SW 1271 (cell line): ENCODE results near the gene NME1.
"Not testable (repeated sequence)": the region's sequence is repeated elsewhere in the genome, so short reads cannot be mapped to it uniquely, and the experiment has no call there.

Experiments
- DNase-seq, 2 experiments: peaks; one replicate each; lab custom pipeline; 2025; lab: John Stamatoyannopoulos, UW

The NME1 gene

DNA sequence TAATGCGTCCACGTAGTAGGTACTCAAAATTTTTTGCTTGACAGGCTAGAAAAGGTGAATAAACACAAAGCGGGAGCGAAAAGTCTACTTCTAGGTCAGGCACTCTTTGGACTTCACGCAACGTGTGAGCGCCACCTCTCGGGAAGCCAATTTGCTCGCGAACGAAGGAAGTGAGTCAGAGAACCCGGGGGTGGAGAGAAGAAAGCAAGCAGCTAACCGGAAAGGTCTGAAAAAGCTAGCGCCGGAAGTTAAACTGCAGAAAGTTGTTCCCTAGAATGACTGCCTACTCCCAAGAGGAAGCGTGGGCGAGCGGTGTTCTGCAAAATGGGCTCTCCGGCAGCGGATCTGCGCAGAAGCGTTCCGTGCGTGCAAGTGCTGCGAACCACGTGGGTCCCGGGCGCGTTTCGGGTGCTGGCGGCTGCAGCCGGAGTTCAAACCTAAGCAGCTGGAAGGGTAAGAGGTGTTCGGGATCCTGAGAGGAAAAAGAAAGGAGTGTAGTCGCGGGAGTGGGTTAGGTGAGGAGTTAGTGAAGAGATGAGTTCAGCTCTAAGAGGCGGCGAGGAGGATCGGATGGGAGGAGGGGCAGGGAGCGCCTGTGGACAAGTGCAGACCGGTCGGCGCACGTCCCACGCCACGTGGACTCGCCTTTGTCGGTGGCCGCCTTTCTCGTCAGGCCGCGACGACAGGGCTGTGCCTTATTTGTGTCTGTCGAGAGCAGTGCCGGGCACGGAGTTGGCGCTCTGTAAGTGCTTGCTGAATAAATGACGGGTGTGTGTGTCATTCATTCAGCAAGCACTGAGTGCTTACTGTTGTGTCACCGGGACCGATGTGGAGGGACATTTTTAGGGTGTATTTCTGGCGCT lies at the start of gene NME1:
TSS of gene NME1 (plus strand) at position 350 of the 863 bp plus-strand sequence. CDS start 2,096 bp downstream, outside the sequence.
- peak; percentile 96 to 99 for DNase-seq

DNA sequence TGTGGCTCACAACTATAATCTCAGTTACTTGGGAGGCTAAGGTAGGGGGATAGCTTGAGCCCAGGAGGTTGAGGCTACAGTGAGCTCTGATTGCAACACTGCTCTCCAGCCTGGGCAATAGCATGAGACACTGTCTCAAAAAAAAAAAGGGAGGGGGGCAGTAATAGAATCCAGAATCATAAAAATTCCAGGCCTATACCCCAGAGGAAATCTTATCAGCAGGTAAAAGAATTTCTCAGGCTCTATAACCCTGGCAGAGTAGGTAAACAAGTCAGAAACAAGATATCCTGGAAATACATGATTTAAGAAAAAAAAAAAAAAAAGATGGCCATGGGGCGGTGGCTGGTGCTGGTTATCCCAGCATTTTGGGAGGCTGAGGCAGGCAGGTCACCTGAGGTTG lies 45.6 kb upstream of the NME1 start:
- DNase-seq: no peak

DNA sequence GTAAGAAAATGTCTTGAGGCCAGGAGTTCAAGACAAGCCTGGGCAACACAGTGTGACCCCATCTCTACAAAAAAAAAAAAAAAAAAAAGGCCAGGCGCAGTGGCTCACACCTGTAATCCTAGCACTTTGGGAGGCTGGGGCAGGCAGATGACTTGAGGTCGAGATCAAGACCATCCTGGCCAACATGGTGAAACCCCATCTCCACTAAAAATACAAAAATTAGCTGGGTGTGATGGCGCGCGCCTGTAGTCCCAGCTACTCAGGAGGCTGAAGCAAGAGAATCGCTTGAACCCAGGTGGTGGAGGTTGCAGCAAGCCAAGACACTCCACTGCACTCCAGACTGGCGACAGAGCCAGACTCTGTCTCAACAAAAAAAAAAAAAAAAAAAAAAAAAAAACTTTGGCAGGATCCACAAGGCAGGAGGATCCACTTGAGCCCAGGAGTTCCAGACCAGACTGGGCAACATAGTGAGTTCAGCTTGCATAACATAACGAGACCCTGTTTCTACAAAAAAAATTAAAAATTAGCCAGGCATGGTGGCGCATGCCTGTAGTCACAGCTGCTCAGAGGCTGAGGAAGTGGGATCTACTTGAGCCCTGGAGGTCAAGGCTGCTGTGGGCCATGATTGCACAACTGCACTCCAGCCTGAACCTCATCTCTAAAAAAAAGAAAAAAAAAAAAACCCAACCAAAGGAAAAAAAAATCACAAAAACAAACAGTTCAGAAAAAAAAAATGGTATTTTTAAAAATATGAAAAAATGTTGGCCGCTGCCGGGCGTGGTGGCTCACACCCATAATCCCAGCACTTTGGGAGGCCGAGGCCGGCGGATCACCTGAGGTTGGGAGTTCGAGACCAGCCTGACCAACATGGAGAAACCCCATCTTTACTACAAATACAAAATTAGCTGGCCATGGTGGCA lies 40.8 kb upstream of the NME1 start:
- DNase-seq: not testable (repeated sequence)

DNA sequence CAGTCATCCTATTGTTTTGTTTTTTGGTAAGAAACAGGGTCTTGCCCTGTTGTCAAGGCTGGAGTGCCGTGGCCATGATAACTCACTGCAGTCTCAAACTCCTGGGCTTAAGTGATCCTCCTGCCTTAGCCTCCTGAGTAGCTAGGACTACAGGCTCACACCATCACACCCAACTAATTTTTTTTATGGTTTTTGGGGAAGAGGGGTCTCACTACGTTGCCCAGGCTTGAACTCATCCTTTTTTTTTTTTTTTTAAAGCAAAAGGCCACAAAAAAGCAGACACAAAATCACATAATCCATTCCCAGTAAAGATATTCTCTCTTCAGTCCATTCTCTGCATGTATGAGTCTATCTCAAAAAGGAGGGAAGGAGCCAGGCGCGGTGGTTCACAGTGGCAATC lies 38.2 kb upstream of the NME1 start:
- no peak for DNase-seq

DNA sequence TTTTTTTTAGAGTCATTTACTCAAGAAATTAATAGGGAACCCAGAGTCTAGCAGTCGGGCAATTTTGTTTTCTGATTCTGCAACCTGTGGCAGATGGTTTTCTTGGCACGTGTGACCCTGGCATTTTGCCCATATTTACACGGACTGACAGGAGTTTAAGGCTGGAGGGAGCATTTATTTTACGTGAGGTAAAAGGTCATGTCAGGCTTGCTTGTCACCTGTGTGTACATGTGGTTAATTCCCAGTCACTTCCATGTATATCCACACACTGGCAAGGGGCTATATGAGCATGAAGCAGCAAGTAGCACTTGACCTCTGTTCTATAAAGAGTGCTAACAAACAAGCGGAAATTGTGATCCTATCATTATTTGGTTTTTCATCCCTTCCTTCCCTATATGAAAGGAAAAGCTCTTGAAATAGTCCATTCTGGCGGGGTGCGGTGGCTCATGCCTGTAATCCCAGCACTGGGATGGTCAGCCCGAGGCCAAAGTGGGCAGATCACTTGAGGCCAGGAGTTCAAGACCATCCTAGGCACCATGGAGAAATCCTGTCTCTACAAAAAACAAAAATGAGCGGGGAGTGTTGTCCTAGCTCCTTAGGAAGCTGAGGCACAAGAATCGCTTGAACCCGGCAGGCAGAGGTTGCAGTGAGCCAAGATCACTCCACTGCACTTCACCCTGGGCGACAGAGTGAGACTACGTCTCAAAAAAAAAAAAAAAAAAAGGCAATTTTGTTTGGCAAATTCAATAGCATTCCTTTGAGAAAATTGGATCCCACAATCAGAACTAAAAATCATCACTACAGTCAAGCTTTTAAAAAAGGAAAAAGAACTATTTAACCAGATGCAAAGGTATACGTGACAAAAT lies 34.8 kb upstream of the NME1 start:
- no peak for DNase-seq

DNA sequence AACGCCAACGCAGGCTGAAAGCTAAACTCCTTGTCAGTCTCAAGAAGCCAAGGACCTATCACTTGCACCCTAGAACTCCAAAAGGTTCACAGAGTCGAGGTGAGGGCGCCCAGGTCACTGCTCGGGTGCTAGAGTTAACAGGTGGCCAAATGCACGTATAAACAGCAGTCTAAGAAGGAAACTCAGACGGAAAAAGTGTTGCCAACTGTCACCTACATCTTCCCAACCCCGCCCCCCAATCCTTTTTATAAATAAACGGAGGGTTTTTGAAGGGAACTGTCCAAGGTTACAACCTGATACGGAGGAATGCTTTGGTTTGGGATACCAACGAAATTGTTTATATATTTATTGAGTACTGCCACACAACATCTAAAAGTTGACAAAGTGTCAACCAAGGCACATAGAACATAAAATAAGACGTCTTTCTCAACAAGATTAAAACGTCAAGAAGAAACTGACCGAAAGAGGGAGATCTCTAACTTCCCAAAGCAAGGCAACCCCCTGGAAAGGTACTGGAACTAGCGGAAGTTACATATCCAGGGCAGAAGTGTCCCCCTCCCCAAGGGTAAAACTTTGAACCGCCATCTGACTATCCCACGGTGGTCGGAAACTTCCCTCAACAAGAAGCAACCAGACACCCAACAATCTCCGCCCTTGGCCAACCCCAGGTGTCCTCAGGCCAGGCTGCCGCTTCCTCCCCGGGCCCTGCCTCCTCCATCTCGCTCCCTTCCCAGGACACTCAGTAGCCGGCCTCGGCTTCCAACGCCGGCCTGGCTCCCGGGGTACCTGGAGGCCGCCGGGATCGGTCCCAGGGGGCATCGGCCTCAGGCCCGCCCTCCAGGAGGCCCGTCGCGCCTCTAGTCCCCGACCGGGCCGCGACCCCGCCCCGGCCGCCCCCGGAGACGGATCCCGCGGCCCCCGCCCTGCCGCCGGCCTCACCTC lies 33.7 kb upstream of the NME1 start:
- DNase-seq: peak in 1 of 2 experiments; percentile 61

DNA sequence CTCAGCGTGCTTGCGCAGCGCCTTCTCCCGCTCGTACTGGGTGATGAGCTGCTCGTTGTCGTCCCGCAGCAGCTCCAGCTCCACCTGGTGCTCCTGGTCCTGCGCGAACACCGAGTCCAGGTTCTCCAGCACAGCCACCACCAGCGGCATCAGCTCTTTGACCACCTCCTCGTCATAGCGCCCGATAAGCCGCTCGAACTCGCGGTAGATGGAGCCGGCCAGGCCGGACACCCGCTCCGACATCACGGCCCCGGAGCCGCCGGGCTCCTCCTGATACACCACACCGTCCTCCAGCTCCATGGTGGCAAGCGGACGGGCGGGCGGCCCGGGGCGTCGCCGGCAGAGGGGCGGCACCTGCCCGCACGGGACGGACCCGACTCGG lies 33.0 kb upstream of the NME1 start:
- no peak for DNase-seq

DNA sequence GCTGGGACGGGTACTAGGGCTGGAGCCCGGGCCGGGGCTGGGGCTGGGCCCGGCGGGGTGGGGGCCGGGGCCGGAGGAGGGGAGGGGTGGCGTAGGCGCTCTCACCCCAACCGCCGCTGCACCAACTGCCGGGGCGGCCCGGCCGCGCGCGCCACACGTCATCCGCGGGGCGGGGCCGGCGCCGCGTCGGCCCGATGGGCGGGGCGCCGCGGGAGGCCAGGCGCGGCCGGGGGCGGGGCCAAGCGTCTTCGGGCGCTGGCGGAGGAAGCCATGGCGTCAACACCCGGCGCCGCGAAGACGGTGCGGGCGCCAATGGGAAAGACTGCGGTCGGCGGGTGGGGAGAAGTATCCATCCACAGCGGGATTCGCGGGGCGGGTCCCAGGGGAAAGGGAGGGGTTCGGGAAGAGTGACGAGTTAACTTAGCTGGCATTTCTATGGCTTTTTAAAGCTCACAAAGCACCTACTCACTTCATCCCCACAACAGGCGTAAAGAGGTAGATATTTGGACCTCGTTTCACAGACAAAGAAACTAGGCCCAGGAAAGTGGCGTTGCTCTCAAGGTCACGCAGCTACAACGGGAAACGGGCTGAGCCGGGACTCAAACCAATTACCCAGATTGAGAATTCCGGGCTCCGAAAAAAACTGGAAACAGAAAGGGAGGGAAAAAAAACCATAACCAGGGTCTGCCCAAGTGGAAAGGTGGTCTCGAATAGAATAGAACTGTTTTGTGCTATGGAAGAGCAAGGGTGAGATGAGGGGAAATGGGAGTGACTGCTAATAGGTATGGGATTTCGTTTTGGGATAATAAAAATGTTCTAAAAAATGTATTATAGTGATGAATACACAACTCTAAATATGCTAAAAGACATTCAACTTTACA lies 32.4 kb upstream of the NME1 start, which contains the start of gene SPAG9:
TSS of gene SPAG9 (minus strand) at position 130 of the 881 bp plus-strand sequence. CDS start 212 bp downstream, outside the sequence.
- DNase-seq: peak; percentile 79 to 92

DNA sequence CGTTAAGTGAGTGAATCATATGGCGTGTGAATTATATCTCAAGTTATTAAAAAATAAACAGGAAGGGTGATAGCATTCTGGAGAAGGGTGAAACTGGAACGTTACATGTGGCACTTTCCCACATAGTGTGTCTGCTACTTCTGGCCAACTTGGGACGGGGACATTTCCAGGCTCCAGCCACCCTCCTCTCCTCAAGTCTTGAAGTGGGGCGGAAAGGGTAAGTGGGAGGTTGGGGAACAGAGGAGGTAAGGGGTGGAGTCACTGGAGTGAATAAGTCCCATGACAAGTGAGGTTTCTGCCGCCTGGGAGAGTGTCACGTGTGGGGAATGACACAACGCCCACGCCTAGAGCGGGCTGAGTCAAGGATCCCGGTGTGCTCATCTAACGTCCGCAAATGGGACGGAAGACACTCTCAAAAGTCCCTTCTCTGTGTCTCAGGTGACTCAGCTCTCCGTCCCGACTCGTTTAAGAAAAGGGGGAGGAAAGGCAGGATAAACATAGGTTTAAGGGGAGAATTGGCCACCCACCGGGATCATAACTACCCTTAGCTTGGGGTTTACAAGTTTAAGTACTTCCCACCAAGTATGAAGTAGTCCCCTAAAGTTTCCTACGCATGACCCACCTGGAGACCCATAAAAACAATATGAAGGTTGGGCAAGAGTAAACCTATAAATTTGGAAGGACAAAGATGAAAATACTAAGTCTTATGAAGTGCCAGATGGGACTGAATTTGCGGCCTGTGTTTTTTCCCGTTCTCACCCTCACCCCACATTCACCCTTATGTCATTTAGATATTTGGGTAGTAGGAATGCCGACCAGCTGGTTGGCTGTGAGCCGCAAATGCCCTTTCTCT lies 31.5 kb upstream of the NME1 start:
- peak; percentile 91 to 92 for DNase-seq

DNA sequence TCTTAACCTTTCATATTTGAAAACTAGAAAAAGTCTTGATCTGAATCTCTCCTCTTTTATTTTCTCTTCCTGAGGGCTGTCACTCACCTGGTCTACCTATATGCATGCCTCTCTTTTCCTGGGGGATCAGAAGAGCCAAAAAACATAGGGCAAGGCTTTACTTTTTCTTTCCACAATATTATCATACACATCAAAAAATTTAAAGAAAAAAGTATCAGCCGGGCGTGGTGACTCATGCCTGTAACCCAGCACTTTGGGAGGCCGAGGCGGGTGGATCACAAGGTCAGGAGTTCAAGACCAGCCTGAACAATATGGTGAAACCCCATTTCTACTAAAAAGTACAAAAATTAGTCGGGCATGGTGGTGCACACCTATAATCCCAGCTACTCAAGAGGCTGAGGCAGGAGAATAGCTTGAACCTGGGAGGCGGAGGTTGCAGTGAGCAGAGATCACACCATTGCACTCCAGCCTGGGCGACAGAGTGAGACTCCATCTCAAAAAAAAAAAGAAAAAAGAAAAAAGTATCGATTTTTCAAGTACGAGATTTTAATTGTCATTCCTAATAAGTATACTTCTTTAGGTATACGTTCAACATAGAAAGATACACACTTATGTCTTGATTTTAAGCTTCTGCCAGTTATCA lies 30.8 kb upstream of the NME1 start:
- not testable (repeated sequence) for DNase-seq

DNA sequence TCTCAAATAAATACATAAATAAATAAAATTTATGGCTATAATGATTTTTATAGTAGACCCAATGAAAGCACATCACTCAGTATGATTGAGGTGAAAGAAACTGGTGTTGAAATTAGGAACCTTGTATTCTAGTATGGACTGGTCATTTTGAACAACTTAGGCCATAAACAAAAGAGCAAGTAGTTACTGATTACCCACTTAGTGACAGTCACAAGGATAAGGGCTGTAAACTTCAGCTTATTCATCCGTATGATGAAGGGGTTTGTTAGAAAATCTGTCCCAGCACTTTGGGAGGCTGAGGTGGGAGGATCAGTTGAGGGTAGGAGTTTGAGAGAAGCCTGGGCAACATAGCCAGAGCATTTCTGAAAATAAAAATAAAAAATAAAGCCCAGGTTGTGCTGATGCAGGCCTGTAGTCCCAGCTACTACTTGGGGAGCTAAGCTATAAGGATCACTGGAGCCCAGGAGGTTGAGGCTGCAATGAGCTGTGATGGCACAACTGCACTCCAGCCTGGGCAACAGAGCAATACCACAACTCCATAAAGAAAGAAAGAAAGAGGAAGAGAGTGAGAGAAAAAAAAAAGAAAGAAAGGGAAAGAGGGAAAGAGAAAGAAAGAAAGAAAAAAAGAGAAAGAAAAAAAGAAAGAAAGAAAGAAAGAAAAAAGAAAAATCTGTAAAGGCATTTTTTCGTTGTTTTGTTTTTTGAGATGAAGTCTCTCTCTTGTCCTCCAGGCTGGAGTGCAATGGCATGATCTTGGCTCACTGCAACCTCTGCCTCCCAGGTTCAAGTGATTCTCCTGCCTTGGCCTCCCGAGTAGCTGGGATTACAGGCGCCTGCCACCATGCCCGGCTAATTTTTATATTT lies 28.5 kb upstream of the NME1 start:
- no peak for DNase-seq

DNA sequence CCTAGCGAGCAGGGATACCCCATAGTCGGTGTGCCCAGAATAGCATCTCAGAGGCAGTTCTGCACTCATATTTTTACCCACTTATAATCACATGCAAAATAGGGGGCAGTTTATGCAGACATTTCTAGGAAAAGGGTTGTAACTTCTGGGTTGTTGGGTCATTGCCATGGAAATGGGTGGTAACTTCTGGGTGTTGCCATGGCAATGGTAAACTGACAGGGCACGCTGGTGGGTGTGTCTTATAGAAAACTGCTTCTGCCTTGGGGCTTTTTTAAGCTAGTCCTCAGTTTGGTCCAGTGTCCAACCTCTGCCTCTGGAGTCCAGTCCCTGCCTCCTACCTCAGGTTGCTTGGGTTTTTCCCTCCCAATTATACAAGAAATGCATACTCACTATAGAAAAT lies 25.3 kb upstream of the NME1 start:
- no peak for DNase-seq

DNA sequence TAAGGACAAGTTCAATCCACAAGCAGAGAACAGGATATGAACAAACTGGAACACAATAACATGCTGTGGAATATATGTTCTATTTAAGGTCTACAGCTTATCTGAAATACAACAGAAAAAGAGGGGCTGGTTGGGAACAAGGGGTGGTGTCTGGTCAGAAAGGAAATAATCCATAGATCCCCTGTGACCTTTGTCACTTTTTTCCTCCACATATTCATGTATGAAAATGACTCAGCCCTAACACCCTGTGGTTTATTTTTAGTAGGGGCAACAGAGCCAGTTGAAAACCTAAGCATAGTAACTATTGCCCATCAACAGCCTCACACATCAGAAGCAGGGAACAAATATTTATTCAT lies 20.4 kb upstream of the NME1 start:
- DNase-seq: no peak

DNA sequence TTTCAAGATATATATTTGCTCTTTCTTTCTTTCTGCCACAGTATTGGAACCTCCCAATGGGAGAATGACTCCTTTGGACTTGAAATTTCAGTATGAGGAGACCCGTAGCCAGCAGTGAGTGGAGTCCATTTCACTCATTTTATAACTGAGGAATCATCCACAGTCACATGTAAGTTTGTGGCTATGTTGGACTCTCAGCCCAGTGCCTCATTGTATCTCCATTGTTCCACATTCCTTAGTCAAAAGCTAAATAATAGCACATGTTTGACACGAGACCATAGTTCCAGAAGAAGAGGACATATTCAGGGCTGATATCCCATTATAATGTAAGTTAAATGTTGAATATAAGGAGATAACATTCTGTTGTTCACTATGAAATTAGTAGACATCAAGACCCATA lies 20.0 kb upstream of the NME1 start:
- DNase-seq: no peak

DNA sequence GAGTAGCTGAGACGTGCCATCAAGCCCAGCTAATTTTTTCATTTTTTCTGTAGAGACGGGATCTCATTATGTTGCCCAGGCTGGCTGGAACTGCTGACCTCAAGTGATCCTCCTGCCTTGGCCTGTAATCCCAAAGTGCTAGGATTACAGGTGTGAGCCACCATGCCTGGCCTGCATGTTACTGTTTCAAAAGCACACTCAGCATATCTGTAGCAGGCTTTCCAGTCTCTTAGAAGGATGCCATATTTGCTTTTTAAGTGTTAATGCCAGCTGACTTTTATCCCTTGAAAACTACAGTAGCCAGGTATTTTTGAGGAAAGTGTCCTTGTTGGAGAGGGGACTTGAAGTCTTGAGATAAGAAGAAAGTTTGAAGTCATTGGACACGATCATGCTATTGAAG lies 17.4 kb upstream of the NME1 start:
- DNase-seq: no peak

DNA sequence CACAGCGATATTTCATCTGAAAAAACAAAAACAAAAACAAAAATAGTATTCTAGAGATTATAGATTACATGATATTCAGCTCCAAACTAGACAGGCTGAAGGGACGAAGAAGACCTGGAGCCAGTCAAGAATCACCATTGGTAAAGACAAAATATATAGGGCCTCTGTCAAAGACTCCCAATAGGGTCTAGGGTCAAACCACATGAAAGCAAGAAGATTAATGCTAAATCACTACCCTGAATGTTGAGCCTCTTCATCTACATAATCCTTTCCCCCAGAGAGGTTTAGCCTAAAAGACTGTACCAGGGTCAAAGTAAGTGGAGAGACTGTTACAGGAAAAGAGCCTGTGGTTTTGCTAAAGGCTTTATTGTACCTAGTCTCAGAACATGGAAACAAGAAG lies 10.8 kb upstream of the NME1 start:
- DNase-seq: no peak
